ENCODE results near the gene NFIB. TPM values are rescaled to one million over a fixed set of nuclear protein-coding genes. Genes with fewer than 3 reads are reported as not detected.
A peak's percentile ranks its signal among the peaks of the same experiment; 100 is the strongest.

NFIB gene
- total RNA-seq, 1 donor from 2014 or later: 9.4 TPM

GRCh38 chr9:14164908-14165307, 149.0 kb downstream of the NFIB start:
- Mint-ChIP-seq H3K9me3 (ENCODE audit: unreplicated experiment) (no peaks in the 10 kb centered on the region), H3K4me3 (ENCODE audit: unreplicated experiment) (no peak overlapping the region), H3K36me3 (ENCODE audit: low read depth, unreplicated experiment) (no peaks in the 10 kb centered on the region), H3K27ac (ENCODE audit: unreplicated experiment) (no peak overlapping the region), H3K4me1 (ENCODE audit: low read depth, unreplicated experiment) (no peaks in the 10 kb centered on the region), H3K27me3 (ENCODE audit: low read depth, unreplicated experiment) (no peaks in the 10 kb centered on the region)
- Histone ChIP-seq H3K79me2 (ENCODE audit: insufficient read depth, low read length) (peaks cover 29% of the 10 kb centered on the region), H3K4me1 (ENCODE audit: insufficient read depth, low read length) (no peaks in the 10 kb centered on the region), H4K20me1 (ENCODE audit: insufficient read depth, low read length) (peaks cover 8% of the 10 kb centered on the region), H3K9me3 (ENCODE audit: insufficient read depth, low read depth, low read length) (no peaks in the 10 kb centered on the region), H3K4me2 (ENCODE audit: low read length) (no peak overlapping the region), H3K9ac (ENCODE audit: low read length) (no peak overlapping the region), H3K36me3 (ENCODE audit: insufficient read depth, low read length) (no peaks in the 10 kb centered on the region), H3K27me3 (ENCODE audit: insufficient read depth, low read length) (no peaks in the 10 kb centered on the region), H3K27ac (ENCODE audit: low read depth, low read length) (no peak overlapping the region), H3K4me3 (ENCODE audit: insufficient read depth, low read depth, low read length) (no peak overlapping the region), H2AFZ (ENCODE audit: low read depth, low read length) (no peak overlapping the region)
- no peak for TF ChIP-seq CTCF (IDR thresholded peaks at IDR 0.05; ENCODE audit: insufficient read depth, low read depth, low read length)
- no peak for TF ChIP-seq EZH2 (IDR thresholded peaks at IDR 0.05; ENCODE audit: insufficient read depth, low read length)
- DNase-seq (ENCODE audit: low read depth) (no peak), FAIRE-seq (no peak)

- no peak for DNase-seq (ENCODE audit: low read depth)
- Histone ChIP-seq H3K9ac (ENCODE audit: low read length) (no peak overlapping the region), H3K4me3 (ENCODE audit: insufficient read depth, low read depth, low read length) (no peak overlapping the region), H3K4me1 (ENCODE audit: insufficient read depth, low read length) (peaks cover 9% of the 10 kb centered on the region), H2AFZ (ENCODE audit: low read depth, low read length) (no peak overlapping the region), H3K27ac (ENCODE audit: low read depth, low read length) (no peak overlapping the region), H3K79me2 (ENCODE audit: insufficient read depth, low read length) (peaks cover 25% of the 10 kb centered on the region), H3K27me3 (ENCODE audit: insufficient read depth, low read length) (no peaks in the 10 kb centered on the region), H3K36me3 (ENCODE audit: insufficient read depth, low read length) (no peaks in the 10 kb centered on the region), H4K20me1 (ENCODE audit: insufficient read depth, low read length) (peaks cover 9% of the 10 kb centered on the region), H3K4me2 (ENCODE audit: low read length) (no peak overlapping the region), H3K9me3 (ENCODE audit: insufficient read depth, low read depth, low read length) (no peaks in the 10 kb centered on the region)
- H3K27ac Mint-ChIP-seq (ENCODE audit: unreplicated experiment): no peak overlapping the region
- no peak overlapping the region for H3K4me3 Mint-ChIP-seq (ENCODE audit: unreplicated experiment)
- H3K4me1 Mint-ChIP-seq (ENCODE audit: low read depth, unreplicated experiment): no peaks in the 10 kb centered on the region
- H3K9me3 Mint-ChIP-seq (ENCODE audit: unreplicated experiment): no peaks in the 10 kb centered on the region
- TF ChIP-seq EZH2 (IDR thresholded peaks at IDR 0.05; ENCODE audit: insufficient read depth, low read length): no peak
- TF ChIP-seq CTCF (IDR thresholded peaks at IDR 0.05; ENCODE audit: insufficient read depth, low read depth, low read length): no peak
- no peaks in the 10 kb centered on the region for H3K36me3 Mint-ChIP-seq (ENCODE audit: low read depth, unreplicated experiment)
- H3K27me3 Mint-ChIP-seq (ENCODE audit: low read depth, unreplicated experiment): no peaks in the 10 kb centered on the region
- FAIRE-seq: no peak
Observed at GRCh38 chr9:14159440-14160216, 154.3 kb downstream of the NFIB start.

- H3K4me3 ChIP-seq (ENCODE audit: insufficient read depth, low read depth, low read length): no peak overlapping the region
- no peak overlapping the region for H3K4me2 ChIP-seq (ENCODE audit: low read length)
- H2AFZ ChIP-seq (ENCODE audit: low read depth, low read length): no peak overlapping the region
- peaks cover 9% of the 10 kb centered on the region for H4K20me1 ChIP-seq (ENCODE audit: insufficient read depth, low read length)
- H3K27me3 ChIP-seq (ENCODE audit: insufficient read depth, low read length): no peaks in the 10 kb centered on the region
- FAIRE-seq (peak; percentile 17), DNase-seq (ENCODE audit: low read depth) (peak; percentile 79)
- no peak overlapping the region for H3K4me3 Mint-ChIP-seq (ENCODE audit: unreplicated experiment)
- peaks cover 9% of the 10 kb centered on the region for H3K4me1 ChIP-seq (ENCODE audit: insufficient read depth, low read length)
- H3K9ac ChIP-seq (ENCODE audit: low read length): no peak overlapping the region
- H3K27ac Mint-ChIP-seq (ENCODE audit: unreplicated experiment): no peak overlapping the region
- H3K27ac ChIP-seq (ENCODE audit: low read depth, low read length): no peak overlapping the region
- peaks cover 18% of the 10 kb centered on the region for H3K79me2 ChIP-seq (ENCODE audit: insufficient read depth, low read length)
- no peaks in the 10 kb centered on the region for H3K9me3 ChIP-seq (ENCODE audit: insufficient read depth, low read depth, low read length)
- no peaks in the 10 kb centered on the region for H3K36me3 Mint-ChIP-seq (ENCODE audit: low read depth, unreplicated experiment)
- H3K27me3 Mint-ChIP-seq (ENCODE audit: low read depth, unreplicated experiment): no peaks in the 10 kb centered on the region
- H3K4me1 Mint-ChIP-seq (ENCODE audit: low read depth, unreplicated experiment): no peaks in the 10 kb centered on the region
- H3K9me3 Mint-ChIP-seq (ENCODE audit: unreplicated experiment): no peaks in the 10 kb centered on the region
- TF ChIP-seq EZH2 (IDR thresholded peaks at IDR 0.05; ENCODE audit: insufficient read depth, low read length): no peak
- no peak for TF ChIP-seq CTCF (IDR thresholded peaks at IDR 0.05; ENCODE audit: insufficient read depth, low read depth, low read length)
- H3K36me3 ChIP-seq (ENCODE audit: insufficient read depth, low read length): no peaks in the 10 kb centered on the region
Observed at GRCh38 chr9:14158916-14159315, 155.0 kb downstream of the NFIB start.
